ENCODE measurements around the gene MAGOHB. TPM values are rescaled to one million over a fixed set of nuclear protein-coding genes. Genes with fewer than 3 reads are reported as not detected.
A peak's percentile ranks its signal among the peaks of the same experiment; 100 is the strongest.
"Not testable (repeated sequence)": the region's sequence is repeated elsewhere in the genome, so short reads cannot be mapped to it uniquely, and the experiment has no call there.

The MAGOHB gene
- polyA plus RNA-seq, 1 donor = 43.7 TPM

DNA sequence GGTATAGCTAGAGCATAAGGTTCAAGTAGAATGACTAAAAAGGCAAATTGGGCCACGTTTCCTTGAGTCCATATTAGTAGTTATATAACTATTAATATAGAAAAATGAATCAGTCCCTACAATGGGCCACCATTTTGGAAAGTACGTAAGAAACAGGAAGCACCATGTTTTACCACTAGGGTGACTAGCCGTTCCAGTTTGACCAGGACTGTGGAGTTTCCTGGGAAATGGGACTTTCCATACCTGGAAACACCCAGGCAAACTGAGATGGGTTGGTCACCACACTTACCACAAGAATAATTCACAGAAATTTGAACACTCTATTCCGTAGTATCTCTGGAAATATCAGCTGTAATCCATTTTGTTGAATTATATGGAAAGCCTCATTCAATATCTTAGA is 2.1 kb upstream of the MAGOHB start:
- no peak for DNase-seq

DNA sequence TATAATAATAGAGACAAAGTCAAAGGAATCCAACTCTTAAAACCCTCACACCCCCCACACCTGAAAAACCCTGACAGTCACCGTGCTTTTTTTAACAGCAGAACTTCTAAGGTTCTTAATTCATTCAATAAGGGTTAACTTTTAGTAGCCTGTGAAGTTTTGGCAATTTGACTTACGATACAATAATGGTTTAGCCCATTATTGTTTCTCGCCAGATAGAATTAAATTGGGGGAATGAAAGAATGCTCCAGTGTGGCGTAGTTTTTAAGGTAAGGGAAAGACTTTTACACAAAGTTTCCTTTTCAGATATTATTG is 604 bp upstream of the MAGOHB start:
- no peak for DNase-seq

DNA sequence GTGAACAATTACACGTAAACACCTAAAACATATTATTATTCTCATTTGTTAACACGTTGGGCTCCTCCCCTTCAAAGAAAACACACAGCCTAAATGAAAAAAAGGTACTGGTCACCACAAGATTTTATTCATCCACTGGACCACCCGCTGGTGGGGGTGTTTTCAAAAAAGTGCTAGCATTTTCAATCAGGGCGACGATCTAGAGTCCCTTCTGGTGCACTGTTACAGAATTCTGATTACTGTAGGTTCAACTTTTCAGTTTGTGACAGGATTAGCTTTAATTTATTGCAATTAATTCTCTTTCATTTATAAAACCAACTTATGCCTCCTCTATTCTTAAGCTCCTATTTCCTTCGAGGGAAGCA is 443 bp downstream of the MAGOHB start:
- no peak for DNase-seq

DNA sequence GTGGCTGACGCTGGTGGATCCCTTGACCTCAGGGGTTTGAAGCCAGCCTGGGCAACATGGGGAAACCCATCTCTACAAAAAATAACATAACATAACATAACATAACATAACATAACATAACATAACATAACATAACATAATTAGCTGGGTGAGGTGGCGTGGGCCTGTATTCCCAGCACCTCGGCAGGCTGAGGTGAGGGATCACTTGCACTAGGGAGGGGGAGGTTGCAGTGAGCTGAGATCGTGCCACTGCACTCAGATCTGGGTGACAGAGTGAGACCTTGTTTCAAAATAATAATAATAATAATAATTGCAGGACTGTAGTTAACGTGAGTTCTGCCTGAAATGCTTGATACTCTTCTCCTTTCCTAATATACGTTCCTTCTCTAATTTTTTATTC is 1.3 kb downstream of the MAGOHB start:
- DNase-seq = no peak

DNA sequence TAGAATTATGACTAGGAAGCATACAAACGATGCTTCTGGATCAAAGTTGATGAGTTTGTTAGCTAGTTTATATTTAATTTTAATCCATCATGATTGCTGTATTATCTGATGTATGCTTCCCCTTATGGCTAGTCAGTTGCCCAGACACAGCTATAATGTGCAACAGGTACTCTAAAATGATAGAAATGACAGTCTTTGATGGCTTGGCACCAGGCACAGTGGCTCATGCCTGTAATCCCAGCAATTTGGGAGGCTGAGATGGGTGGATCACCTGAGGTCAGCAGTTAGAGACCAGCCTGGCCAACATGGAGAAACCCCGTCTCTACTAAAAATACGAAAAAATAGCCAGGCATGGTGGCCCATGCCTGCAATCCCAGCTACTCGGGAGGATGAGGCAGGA is 2.2 kb downstream of the MAGOHB start:
- not testable (repeated sequence) for DNase-seq

DNA sequence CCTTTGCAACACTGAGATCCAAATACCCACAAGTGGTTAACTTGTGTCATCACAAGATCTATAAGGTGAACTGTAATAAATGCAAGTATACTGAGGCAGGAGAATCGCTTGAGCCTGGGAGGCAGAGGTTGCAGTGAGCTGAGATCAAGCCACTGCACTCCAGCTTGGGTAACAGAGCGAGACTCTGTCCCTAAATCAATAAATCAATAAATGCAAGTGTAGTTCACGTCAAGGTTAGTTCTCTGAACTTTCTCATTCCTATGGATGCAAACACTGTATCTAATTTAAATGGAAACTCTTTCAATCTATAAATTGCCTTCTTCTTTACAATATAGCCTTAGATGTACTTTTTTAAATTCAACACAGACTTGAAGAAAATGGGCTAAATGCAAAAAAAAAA is 3.2 kb downstream of the MAGOHB start:
- DNase-seq = no peak

DNA sequence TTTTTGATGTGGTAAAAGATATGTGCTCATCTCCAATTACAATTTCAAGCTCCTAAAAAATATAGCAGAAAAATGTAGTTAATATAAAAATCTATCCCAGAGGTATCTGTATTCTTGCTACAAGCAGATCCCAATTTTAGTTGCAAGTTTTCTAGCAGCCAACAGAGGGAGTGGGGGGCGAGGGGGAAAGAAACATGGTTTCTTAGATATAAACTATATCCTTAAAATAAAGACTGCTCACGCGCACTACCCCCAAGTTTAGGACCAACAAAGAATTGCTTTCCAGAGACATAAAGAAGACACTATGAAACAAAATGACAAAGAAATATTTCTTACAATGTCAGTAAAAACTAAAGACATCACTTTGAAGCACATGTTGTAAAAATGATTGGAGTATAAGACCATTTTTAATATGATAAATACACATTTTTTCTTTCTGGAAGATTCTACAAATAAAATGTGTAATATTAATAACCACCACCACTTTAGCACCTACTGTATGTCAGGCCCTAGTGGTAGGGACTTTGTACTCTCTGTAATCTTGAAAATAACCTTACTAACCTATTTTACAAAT is 5.4 kb downstream of the MAGOHB start:
- no peak for DNase-seq

DNA sequence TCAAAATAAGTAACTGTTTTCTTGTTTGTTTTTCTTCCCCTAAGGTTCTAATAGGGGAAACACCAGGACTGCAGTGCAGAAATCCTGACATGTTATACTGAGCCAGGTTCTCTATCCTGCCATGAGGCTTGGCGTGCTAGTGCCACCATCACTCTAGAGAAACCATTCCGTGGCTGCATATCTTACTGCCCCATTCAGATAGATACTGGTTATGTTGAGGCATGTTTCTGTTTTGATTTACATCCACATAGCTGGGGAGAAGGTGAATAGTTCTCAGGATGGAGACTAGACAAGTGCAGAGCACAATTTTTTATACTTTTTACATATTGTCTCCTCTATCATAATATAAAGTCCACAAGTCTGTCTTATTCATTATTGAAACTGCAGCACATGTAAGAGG is 11.5 kb downstream of the MAGOHB start:
- no peak for DNase-seq

DNA sequence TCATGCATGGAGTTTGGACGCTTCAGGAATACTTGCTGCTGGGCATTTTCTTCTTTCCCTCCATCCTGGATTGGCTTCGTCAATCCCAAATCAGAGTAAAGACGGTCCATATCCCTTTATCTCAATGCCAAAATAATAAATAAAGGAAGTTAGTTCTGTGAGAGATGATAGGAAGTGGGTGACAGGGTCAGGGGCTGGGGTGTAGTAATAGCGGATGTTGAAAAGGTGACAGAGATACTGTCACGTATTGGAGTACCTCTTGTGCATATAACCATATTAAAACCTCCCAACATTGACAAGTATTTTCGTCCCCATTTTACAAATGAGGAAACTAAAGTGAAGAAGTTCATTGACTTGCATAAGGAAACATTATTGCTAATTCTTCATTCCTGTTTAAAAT is 12.4 kb downstream of the MAGOHB start:
- DNase-seq = no peak

DNA sequence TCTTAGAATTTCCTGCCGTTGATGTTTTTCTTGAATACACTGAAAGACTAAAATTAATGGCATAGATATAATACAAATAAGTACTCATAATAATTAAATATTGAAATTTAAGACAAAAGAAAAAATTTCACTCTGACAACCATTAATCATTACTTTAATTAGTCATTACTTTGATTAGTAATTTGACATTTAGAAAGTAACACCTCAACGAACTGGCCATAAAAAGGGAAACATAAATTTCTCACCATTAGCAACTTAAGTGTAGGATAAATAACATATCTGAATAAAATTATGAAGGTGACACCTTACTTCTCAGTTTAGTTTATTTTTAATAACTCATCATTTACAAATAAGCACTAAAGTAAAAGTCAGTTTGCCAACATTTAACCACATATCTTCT is 17.5 kb downstream of the MAGOHB start:
- no peak for DNase-seq

DNA sequence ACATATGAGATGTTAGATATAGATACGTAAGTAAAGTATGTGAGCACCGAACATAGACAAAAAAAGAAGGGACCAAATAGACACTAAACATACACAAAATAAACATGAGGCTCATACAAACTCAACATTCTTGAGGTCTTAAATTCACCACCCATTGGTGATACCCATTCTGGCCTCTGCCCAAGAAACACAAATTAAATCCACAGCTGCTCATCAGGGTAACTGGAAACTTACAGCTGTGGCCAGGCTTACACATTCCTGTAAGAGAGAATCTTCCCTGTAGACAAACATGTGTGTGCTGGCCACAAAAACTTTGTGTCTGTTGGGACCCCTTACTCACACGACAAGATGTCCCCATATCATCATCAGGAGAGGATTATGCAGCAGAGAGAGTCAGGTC is 22.4 kb downstream of the MAGOHB start:
- DNase-seq = no peak

DNA sequence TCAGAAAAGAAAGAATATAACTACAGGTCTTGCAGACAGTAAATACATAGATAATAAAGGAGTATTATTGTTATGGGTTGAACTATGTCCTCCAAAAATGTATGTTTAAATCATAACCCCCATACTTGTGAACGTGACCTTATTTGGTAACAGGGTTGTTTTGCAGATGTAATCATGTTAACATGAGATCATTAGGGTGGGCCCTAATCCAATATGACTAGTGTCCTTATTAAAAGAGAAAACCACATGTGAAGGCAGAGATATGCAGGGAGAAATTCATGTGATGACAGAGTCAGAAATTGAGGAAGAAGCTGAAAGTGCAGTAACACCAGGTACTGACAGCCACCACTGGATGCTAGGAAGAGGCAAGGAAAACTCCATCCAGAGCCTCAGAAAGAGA is 29.0 kb downstream of the MAGOHB start:
- DNase-seq = no peak

DNA sequence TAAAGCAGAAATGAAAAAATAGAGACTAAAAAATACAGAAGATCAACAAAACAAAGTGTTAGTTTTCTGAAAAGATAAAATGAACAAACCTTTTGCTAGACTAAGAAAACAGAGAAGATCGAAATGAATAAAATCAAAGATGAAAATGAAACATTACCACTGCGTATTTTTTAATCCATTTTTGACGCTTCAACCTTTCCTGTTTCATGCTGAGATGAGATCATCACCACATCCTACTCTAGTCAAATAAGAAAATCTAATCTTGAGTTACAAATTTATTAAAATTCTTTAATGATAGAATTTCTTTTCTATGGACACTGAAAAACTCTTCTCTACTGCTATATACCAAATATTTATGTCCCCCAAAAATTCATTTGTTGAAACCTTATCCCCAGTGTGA is 30.7 kb downstream of the MAGOHB start:
- DNase-seq = no peak

DNA sequence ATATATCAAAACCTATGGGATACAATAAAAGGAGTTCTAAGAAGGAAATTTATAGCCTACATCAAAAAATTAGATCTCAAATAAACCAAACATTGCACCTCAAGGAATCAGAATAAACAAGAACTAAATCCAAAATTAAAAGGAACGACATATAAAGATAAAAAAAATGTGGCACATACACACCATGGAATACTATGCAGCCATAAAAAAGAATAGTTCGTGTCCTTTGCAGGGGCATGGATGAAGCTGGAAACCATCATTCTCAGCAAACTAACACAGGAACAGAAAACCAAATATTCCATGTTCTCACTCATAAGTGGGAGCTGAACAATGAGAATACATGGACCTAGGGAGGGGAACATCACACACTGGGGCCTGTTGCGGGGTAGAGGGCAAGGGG is 31.3 kb downstream of the MAGOHB start:
- DNase-seq = not testable (repeated sequence)

DNA sequence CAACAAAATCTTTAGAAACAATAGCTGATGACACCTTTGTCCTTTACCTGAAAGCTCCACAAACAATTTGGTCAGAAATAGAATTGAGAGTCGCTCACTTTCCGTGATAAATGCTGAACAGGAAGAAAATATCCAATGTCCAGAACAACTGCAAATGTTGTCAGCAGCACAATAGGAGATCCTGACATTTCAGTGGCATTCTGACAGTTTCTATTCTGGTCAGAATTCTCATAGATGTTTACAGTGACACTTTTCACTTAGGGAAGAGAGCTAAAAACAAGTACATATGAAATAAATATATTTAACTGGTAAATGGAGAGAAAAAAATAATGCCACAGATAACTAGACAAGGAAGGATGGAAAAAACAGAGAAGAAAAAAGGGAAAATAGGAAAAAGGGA is 39.1 kb downstream of the MAGOHB start:
- DNase-seq = no peak

DNA sequence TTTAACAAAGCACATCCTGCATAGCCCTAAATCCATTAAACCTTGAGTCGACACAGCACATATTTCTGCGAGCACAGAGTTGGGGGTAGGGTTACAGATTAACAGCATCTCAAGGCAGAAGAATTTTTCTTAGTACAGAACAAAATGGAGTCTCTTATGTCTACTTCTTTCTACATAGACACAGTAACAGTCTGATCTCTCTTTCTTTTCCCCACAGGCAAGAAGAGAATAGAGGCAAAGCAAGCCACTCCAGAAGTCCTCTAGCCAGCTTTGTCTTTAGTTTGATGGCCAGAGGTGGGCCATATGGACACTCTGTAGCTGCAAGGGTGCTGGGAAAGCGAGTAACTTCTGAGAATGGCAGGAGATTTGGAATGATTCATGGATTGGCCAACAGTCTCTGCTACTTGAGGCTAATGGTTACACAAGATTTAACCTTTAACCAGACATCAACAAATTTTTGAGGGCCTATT is 41.4 kb downstream of the MAGOHB start:
- DNase-seq = not testable (repeated sequence)

DNA sequence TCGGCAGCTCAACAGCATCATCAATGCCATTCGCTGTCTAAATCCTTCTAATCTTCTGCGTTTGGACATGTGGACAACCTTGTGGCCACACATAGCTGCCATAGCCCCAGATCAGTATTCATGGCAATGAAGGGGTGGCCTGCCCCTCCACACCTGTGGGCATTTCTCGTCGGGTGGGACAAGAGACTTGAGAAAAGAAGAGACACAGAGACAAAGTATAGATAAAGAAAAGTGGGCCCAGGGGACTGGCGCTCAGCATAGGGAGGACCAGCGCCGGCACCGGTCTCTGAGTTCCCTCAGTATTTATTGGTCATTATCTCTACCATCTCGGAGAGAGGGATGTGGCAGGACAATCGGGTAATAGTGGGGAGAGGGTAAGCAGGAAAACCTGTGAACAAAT is 42.3 kb downstream of the MAGOHB start:
- DNase-seq = no peak

DNA sequence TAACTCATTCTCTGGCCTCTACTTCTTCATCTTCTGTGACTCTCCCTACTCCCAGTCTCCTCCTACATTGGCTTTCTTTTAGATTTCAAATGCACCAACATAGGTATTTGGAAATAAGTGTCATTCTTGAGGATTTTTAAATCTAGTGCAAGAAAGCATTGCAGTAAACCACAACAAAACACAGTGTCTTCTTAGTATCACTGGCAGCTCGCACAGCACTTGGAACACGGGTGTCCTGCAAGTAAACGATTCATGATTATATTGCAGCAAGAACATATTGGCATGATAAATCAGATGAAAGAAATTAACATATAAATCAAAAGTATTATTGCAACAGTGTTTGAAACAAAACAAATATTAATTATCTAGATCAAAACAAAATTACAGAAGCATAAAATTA is 45.6 kb downstream of the MAGOHB start:
- no peak for DNase-seq

DNA sequence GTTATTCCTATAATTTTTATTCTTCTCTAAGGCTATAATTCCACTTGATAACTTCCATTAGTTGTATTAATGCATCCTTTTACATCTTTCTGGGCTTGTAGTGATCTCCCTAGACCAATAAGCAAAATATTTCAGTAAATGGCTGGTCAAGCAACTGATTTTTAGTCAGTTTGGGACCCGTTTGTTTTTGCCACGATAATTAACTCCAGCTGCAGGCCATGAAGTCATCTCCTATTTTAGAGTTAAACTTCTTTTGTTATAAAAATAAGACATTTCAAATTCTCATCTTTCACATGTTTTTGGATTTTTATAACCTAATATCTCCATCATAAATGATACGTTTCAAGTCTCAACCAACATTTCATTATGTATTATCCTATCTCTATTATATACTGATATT is 49.4 kb downstream of the MAGOHB start:
- no peak for DNase-seq

DNA sequence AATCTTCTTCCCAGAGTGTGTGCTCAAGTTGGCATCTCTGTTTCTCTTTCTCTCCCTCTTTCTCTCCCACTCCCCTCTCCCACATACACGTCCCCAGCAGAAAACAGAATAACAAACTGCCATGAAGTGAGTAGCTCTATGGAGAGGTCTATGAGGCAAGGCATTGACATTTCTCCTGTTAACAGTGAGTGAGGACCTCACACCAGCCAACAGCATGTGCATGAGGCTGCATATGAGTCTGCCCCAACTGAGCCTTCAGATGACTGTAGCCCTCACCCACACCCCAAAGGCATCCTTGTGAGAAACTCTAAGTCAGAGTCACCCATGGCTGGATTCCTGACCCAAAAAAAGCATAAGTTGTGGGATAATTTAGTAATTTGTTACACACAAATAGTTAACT is 50.4 kb downstream of the MAGOHB start:
- DNase-seq = no peak

DNA sequence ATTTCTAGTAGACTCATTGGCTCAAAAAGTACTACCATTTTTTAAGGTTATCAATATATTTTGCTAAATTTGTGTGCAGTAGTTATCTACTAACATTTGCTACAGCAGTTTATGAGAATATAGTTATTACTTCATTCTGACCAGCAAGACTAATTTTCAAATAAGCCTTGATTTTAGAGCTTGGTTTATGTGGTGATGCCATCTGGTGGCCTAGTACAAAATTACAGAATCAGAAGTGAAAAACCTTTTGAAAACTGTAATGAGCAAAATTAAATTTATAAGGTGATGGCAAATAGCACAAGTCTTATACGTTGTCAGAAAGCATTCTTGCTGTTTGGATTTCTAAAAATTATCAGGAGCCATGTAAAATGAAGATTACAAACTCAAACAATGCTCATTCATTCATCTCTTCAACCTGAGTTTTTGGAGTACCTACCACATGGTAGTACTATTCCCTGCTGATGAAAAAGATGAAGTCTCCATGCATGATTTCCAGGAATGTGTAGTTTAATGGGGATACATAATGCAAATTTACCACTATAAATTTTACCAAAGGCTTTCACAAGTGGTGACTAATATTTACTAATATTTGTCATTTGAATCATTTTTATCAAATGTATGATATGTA is 51.0 kb downstream of the MAGOHB start:
- peak; percentile 32 for DNase-seq

DNA sequence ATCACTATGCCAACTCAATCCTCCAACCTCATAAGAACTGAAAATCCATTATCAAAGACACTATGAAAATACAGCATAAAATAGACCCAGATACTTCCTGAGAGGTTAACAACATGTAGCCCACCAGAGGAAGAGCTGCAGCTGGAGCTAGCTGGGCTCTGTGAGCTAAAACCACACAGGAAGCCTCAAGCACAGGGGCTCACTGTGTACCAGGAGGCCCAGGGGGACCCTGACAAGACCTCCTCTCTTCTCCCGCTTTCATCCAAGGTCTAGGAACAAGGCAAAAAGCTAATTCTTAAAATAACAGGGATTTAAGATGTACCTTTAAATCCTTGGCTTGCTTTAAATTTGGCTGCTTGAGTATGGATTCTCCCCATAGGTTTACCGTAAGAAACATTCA is 54.2 kb downstream of the MAGOHB start:
- no peak for DNase-seq

DNA sequence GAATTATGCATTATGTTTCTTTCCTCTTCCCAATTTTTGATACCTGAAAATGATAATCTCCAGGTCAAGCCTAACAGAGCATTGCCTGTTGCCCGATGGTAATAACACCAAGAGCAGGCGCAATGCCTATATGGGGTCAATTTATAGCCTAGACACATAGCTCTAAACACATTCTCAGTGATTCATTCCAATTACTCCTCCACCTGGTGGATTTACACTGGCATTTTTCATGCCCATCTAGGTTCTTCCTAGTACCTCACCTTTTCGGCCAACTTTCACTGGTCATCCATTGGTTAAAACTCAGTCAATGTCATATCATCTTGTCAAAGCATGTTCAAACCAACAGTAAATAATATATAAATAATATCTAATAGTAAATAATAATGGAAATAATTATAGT is 54.6 kb downstream of the MAGOHB start:
- DNase-seq = no peak

DNA sequence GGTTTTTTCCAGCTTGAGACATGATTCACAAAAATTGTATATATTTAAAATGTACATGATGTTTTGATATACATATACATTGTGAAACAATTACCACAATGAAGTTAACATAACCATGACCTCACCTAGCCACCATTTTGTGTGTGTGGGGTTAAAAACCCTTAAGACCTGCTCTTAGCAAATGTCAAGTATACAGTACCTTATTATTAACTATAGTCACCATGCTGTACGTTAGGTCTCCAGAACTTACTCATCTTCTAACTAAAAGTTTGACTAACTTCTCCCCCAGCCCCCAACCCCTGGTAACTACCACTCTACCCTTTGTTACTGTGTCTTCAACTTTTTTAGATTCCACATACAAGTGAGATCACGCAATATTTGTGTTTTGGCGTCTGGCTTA is 55.1 kb downstream of the MAGOHB start:
- DNase-seq = no peak

DNA sequence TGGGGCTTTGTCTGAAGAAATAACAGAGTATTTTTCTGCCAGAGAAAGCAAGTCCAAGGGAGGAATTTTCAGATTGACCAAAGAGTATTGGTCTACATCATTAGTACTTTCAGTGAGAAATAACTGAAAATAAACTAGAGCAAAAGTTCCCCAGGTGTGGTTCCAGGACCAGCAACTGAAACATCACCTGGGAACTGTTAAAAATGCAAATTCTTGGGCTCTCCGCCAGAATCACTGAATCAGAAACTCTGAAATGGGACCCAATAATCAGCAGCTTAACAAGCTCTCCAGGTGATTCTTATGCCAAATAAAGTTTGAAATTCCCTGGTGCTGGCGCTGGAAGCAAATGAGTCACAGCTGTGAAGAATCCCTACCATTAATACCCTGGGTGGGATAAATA is 55.6 kb downstream of the MAGOHB start:
- DNase-seq = peak; percentile 6
